ENCODE measurements around the gene RABL6.
A peak's percentile ranks its signal among the peaks of the same experiment; 100 is the strongest.
"Not testable (repeated sequence)": the region's sequence is repeated elsewhere in the genome, so short reads cannot be mapped to it uniquely, and the experiment has no call there.

RABL6 gene

DNA sequence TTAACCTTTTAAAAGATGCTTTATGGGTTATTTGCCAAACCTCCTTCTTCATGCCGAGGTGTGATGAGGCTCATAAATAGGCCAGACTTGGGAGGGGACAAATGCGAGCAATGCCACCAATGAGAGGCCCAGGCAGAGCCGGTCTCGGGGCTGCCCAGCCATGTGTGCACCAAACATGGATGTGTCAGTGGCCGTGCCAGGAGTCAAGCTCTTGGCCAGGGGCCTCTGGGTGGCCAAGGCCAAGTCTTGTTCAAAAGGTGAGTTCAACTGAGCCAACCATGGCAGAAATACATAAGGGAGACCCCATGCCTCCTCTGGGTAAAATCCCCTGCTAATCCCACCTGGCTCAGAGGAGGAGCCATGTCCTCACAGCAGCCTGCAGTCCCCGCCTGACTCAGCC, 32.6 kb upstream of the RABL6 start:
- no peak for DNase-seq (ENCODE audit: low read depth)

DNA sequence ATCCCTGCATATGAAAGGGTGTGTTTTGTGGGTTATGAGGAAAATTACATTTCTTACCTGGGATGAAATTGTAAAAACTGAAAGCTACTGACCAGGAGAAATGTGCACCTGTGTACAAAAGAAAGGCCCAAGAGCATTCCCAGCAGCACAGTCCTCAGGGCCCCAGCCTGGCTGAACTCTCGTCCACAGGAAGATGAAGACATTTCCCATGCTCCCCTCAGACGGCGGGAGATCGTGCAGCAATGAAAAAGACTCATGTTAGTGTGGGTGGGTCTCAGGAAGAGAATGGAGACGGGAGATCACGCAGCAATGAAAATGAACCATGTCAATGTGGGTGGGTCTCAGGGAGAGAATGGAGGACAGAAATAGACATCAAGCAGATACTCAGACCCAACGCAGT, 30.8 kb upstream of the RABL6 start:
- no peak for DNase-seq (ENCODE audit: low read depth)

DNA sequence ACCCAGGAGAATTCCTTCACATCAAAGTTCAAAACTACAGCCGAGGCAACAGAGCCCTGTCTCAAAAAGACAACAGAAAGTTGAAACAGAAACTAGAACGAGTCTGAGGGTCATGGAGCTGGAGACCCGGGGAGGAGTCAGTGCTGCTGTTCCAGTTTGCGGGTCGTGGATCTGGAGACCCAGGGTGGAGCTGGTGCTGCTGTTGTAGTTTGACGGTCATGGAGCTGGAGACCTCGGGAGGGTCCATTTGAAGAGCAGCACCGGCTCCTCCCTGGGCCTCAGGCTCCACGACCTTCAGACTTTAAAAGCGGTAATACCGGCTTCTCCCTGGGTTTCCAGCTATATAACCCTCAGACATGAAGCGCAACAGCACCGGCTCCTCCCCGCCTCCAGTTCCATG, 30.4 kb upstream of the RABL6 start:
- no peak for DNase-seq (ENCODE audit: low read depth)

GRCh38 chr9:136779808-136780207, 27.9 kb upstream of the RABL6 start:
- no peak for DNase-seq (ENCODE audit: low read depth)

- no peak for DNase-seq (ENCODE audit: low read depth)
Measured at GRCh38 chr9:136782452-136782851, 25.3 kb upstream of the RABL6 start.

DNA sequence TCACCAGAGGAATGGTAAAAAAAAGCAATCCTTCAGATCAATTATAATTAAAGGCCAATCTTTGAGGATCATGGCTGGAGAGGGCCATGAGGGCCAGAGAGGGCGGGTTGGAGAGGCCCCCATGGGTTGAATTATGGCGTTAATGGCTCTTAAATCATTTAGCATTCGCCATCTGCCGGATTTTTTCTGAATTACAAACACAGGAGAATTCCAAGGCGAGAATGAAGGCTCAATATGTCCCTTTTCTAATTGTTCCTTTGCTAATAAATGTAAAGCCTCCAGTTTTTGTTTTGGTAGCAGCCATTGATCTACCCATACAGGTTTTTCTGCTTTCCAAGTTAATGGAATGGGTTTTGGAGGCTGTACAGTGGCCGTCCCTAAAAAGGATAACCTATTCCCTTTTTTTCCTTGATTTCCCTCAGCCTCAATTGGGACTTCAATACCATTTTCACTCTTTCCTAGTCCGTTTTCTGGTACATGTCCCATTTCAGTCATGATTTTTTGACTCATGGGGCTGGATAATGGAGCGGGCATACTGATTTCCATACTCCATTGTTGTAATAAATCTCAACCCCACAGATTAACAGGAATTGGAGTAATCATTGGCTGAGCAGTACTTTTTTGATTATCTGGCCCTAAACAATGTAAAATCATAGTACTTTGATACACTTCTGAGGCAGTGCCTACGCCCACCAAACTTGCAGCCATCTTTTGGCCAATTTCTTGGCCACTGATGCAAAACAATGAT, 23.3 kb upstream of the RABL6 start:
- DNase-seq (ENCODE audit: low read depth): no peak

GRCh38 chr9:136784997-136785361, 22.8 kb upstream of the RABL6 start:
- DNase-seq (ENCODE audit: low read depth): no peak

DNA sequence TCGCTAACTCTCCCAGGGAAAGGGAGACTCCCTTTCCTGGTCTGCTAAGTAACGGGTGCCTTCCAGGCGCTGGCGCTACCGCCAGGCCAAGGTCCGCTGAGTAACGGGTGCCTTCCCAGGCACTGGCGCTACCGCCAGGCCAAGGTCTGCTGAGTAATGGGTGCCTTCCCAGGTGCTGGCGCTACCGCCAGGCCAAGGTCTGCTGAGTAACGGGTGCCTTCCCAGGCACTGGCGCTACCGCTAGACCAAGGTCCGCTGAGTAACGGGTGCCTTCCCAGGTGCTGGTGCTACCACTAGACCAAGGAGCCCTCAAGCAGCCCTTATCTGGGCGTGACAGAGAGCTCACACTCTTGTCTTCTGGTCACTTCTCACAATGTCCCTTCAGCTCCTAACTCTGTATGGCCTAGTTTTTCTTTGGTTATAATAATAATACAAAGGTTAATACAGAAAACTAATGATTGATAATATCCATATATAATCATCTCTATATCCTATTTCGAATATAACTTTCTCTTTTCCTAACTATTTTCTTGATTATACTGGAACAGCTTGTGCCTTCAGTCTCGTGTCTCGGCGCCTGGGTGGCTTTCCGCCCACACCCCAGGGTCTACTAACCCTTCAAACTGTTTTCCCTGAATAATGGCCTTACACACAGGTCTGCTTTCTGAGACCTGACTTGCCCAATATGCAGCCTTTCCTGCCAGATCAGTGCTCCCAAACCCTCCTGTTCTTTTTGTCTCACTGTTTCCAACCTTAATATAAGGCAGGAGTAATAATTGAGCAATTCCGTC, 22.0 kb upstream of the RABL6 start:
- DNase-seq (ENCODE audit: low read depth): not testable (repeated sequence)

DNA sequence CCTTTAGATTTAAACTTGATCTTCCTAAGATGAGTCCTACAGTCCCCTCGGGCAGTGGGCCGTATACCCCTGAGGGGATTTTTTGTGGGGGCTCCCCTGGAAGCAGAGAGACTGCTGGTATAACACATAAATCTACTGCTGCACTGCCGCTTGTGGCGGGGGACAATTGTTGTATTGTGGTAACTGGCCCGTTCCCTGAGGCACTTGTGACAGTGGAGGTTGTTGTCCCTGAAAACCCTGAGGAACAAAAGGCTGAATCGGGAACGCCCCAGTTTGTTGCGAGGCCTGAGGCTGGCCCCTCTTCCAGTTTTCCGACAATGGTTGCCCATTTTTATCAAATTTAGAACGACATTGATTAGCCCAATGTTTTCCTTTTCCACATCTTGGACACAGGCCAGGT, 21.3 kb upstream of the RABL6 start:
- DNase-seq (ENCODE audit: low read depth): no peak

- not testable (repeated sequence) for DNase-seq (ENCODE audit: low read depth)
Measured at GRCh38 chr9:136786983-136787382, 20.8 kb upstream of the RABL6 start.

- peak; percentile 39 for DNase-seq (ENCODE audit: low read depth)
Measured at GRCh38 chr9:136787690-136788400, 19.9 kb upstream of the RABL6 start.

DNA sequence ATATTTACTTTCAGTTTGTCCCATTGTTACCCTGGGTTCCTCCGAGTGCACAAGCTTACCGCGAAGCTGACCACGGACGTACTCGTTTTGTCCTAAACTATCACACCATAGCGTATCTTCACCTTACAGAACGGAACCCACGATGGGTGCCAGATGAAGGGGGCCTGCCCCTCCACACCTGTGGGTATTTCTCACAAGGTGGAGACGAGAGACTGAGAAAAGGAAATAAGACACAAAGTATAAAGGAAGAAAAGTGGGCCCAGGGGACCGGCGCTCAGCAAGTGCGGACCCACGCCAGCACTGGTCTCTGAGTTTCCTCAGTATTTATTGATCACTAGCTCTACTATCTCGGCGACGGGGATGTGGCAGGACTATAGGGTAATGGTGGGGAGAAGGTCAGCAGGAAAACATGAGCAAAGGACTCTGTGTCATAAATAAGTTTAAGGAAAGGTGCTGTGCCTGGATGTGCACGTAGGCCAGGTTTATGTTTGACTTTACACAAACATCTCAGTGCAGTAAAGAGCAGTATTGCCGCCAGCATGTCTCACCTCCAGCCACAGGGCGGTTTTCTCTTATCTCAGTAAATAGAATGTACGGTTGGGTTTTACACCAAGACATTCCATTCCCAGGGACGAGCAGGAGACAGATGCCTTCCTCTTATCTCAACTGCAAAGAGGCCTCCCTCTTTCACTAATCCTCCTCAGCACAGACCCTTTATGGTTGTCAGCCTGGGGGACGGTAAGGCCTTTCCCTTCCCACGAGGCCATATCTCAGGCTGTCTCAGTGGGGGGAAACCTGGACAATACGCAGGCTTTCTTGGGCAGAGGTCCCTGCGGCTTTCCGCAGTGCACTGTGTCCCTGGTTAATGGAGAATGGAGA, 18.9 kb upstream of the RABL6 start:
- DNase-seq (ENCODE audit: low read depth): not testable (repeated sequence)

DNA sequence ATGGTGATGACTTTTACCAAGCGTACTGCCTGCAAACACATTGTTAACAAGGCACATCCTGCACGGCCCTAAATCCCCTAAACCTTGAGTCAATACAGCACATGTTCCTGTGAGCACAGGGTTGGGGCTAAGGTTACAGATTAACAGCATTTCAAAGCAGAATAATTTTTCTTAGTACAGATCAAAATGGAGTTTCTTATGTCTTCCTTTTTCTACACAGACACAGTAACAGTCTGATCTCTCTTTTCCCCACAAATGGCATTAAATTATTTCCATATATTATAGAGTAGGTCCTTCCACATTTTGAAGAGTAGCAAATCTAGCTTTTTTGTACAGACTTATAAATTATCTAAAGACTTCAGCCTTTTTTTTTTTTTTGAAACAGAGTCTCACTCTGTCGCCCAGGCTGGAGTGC, 18.2 kb upstream of the RABL6 start:
- no peak for DNase-seq (ENCODE audit: low read depth)

DNA sequence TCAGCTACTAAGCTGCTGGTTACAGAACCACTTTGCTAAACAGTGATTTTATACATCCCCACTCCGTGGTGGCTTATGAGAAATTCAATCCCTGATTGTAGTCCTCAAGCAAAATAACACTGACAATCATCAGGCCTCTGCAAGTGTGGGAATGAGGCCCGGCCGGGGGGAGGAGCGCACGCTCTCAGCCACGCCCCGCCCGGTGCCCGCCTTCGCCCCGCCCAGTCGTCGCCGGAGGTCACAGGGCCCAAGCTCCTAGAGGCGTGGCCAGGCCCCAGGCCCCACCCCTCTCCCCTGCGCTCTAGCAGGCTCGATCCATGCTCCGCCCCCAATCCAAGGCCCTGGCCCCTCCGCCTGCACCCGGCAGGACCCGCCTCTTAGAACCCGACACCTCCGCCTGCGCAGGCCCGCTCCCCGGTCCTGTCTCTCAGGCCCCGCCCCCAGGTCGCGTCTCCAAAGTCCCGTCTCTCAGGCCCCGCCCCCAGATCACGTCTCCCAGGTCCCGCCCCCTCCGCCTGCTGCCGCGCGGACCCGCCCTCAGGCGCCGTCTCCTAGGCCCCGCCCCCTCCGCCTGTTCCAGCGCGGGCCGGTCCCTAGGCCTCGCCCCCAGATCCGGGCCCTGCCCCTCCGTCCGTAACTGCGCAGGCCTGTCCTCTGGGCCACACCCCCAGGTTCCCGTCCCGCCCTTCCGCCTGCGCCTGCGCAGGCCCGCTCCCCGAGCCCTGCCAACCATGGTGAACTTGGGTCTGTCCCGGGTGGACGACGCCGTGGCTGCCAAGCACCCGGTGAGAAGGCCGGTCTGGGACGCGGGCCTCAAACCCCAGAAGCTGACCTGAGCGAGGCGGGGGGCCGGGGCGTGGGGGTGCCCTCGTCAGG, 16.9 kb upstream of the RABL6 start, which contains the start of gene TMEM141:
Gene TMEM141 (plus strand): TSS at position 705 of the 876 bp plus-strand sequence. CDS start 27 bp downstream, at position 732.
- peak; percentile 100 for DNase-seq (ENCODE audit: low read depth)

- DNase-seq (ENCODE audit: low read depth): peak; percentile 39
Measured at GRCh38 chr9:136791516-136792276, 16.1 kb upstream of the RABL6 start.

- DNase-seq (ENCODE audit: low read depth): no peak
Measured at GRCh38 chr9:136792321-136793085, 15.2 kb upstream of the RABL6 start.

- no peak for DNase-seq (ENCODE audit: low read depth)
Measured at GRCh38 chr9:136793086-136793946, 14.4 kb upstream of the RABL6 start.

All from stimulated activated CD8-positive, alpha-beta memory T cell treated with anti-CD3 and anti-CD28 coated beads, Interleukin-12 subunit alpha, Interleukin-12 subunit beta, amount 100 ng/mL, for 4 hours (primary cell).